Fibroblast of lung (primary cell): Measurements from ENCODE around the gene ERBB4. TPM values are rescaled to one million over a fixed set of nuclear protein-coding genes. Genes with fewer than 3 reads are reported as not detected.
A peak's percentile ranks its signal among the peaks of the same experiment; 100 is the strongest.

Experiments
- DNase-seq, 2 donors: peaks; one replicate each; pipeline versions ENCODE4 v3.0.0 to v3.0.0-alpha.2; 2010; ENCODE audit warnings: low read depth in 2 of 2
- H2AFZ ChIP-seq: 2 replicates; pipeline ENCODE4 v1.5.1; 2012; ENCODE audit warnings: low read length, control low read depth, inconsistent platforms
- H3K27ac ChIP-seq: 2 replicates; pipeline ENCODE4 v1.5.1; 2011; ENCODE audit warnings: low read length, control low read depth; ENCODE audit not compliant: insufficient read depth
- H3K27me3 ChIP-seq: 2 replicates; pipeline ENCODE4 v1.5.1; 2011; ENCODE audit warnings: mild to moderate bottlenecking, low read length; ENCODE audit not compliant: control insufficient read depth, insufficient read depth
- H3K36me3 ChIP-seq: 2 replicates; pipeline ENCODE4 v1.5.1; 2011; ENCODE audit warnings: low read length; ENCODE audit not compliant: control insufficient read depth, insufficient read depth
- H3K4me1 ChIP-seq: 2 replicates; pipeline ENCODE4 v1.5.1; 2011; ENCODE audit warnings: low read length; ENCODE audit not compliant: control insufficient read depth, insufficient read depth; ENCODE audit errors: extremely low read depth
- H3K4me2 ChIP-seq: 2 replicates; pipeline ENCODE4 v1.5.1; 2011; ENCODE audit warnings: low read length, control low read depth; ENCODE audit not compliant: insufficient read depth; ENCODE audit errors: extremely low read depth
- H3K4me3 ChIP-seq, 4 experiments: fragments of 200-600 bp in 1 of 4; sonication (generic) in 1 of 4; replicated peaks in 1 of 4; 2 replicates each; pipeline ENCODE4 v1.5.1; 2011 to 2016; ENCODE audit warnings: low read length in 4 of 4, low read depth in 3 of 4, mild to moderate bottlenecking in 3 of 4, control low read depth in 2 of 4, inconsistent platforms in 1 of 4, mixed read lengths in 1 of 4; ENCODE audit not compliant: insufficient read depth in 1 of 4; ENCODE audit errors: control extremely low read depth in 1 of 4
- H3K79me2 ChIP-seq: 2 replicates; pipeline ENCODE4 v1.5.1; 2012; ENCODE audit warnings: mild to moderate bottlenecking, low read length, inconsistent platforms; ENCODE audit not compliant: control insufficient read depth, insufficient read depth
- H3K9ac ChIP-seq: 2 replicates; pipeline ENCODE4 v1.5.1; 2011; ENCODE audit warnings: mild to moderate bottlenecking, low read length, control low read depth; ENCODE audit not compliant: insufficient read depth
- H3K9me3 ChIP-seq: 2 replicates; pipeline ENCODE4 v1.5.1; 2012; ENCODE audit warnings: low read depth, low read length; ENCODE audit not compliant: control insufficient read depth, insufficient read depth
- H4K20me1 ChIP-seq: 2 replicates; pipeline ENCODE4 v1.5.1; 2011; ENCODE audit warnings: low read length; ENCODE audit not compliant: control insufficient read depth, insufficient read depth; ENCODE audit errors: extremely low read depth
- EZH2 ChIP-seq: IDR thresholded peaks from 2 replicates; pipeline ENCODE4 v1.5.1; 2012; ENCODE audit warnings: low read length, control low read depth, mild to moderate bottlenecking; ENCODE audit errors: missing control alignments
- polyA plus RNA-seq, 2 donors: library from polyadenylated mRNA; depleted of rRNA in 1 of 2; stranded (reverse) in 1 of 2; unstranded in 1 of 2; fragments of >200 nt; gene quantifications; 2 replicates each; pipeline ENCODE4 v1.2.1, GENCODE V29; 2011 to 2012; ENCODE audit warnings: missing spikeins in 1 of 2
- total RNA-seq: library from RNA; depleted of rRNA; stranded (reverse); fragments of >200 nt; gene quantifications from 2 replicates; pipeline ENCODE4 v1.2.1, GENCODE V29; 2014
- TF ChIP-seq, protein P1 (sequence below), 2 donors: IDR thresholded peaks in 1 of 2; conservative IDR thresholded peaks in 1 of 2; 1 replicate in 1 of 2; 2 replicates in 1 of 2; pipeline ENCODE4 v1.5.1; 2011 to 2012; ENCODE audit warnings: low read length in 2 of 2, control low read depth in 1 of 2, inconsistent platforms in 1 of 2, low read depth in 1 of 2, mild to moderate bottlenecking in 1 of 2

The ERBB4 gene
- total and polyA plus RNA-seq, 2 donors (not counting 1 experiment from before 2014, with no cell fraction given), result 0.08 to 0.17 TPM

DNA sequence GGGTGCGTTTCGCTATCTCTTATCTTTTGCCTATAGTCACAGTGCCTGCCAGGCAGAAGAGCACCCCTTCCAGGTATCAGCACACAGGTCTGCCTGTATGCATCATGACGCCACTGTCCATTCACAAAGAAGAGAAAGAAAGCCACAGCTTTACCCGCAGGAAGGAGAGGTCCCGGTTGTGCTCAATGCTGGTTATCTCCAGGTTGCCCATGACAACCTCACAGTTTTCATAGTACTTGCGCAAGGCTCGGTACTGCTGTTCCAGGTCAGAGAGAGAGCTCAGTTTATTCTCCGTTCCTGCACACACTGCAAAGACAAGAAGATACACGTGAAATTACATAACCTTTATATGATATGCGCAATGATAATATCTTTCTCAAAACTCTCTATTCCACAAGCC is 414.0 kb downstream of the ERBB4 start:
- Histone ChIP-seq H3K4me2 (no peak overlapping the region), H4K20me1 (no peaks in the 10 kb centered on the region), H3K27me3 (no peaks in the 10 kb centered on the region), H3K9me3 (no peaks in the 10 kb centered on the region), H3K36me3 (no peaks in the 10 kb centered on the region), H3K4me1 (no peaks in the 10 kb centered on the region), H2AFZ (peak overlapping the region; percentile 38), H3K79me2 (no peaks in the 10 kb centered on the region), H3K9ac (no peak overlapping the region), H3K4me3 (no peak overlapping the region), H3K27ac (no peak overlapping the region)
- TF ChIP-seq, protein P1, sequence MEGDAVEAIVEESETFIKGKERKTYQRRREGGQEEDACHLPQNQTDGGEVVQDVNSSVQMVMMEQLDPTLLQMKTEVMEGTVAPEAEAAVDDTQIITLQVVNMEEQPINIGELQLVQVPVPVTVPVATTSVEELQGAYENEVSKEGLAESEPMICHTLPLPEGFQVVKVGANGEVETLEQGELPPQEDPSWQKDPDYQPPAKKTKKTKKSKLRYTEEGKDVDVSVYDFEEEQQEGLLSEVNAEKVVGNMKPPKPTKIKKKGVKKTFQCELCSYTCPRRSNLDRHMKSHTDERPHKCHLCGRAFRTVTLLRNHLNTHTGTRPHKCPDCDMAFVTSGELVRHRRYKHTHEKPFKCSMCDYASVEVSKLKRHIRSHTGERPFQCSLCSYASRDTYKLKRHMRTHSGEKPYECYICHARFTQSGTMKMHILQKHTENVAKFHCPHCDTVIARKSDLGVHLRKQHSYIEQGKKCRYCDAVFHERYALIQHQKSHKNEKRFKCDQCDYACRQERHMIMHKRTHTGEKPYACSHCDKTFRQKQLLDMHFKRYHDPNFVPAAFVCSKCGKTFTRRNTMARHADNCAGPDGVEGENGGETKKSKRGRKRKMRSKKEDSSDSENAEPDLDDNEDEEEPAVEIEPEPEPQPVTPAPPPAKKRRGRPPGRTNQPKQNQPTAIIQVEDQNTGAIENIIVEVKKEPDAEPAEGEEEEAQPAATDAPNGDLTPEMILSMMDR (conservative IDR thresholded peaks at IDR 0.05 in 1 of 2, IDR thresholded peaks at IDR 0.05 in 1 of 2; ENCODE audit: low read depth in 1 of 2, low read length in 2 of 2), result no peak
- TF ChIP-seq EZH2, result no peak
- DNase-seq, result peak; percentile 14 to 18

DNA sequence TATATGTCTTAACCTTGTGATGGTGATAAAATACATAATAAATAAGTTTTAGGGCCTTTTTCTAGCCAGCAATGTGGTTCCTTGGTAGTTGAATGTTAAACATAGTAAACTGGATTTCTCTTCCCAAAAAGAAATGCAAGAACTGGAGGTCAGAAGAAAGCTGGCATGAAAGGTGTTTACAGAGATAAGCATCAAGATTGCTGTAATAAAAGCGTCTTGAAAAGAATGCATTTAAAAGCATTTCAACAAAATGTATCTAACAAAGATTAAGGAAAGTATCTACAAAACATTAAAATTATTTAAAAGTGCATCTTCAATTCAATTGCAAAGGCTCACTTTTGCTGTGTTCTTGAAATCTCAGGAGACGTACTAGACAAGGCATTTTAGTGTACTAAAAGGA is 419.0 kb downstream of the ERBB4 start:
- H3K27me3 ChIP-seq, result no peaks in the 10 kb centered on the region
- H3K9me3 ChIP-seq, result no peaks in the 10 kb centered on the region

DNA sequence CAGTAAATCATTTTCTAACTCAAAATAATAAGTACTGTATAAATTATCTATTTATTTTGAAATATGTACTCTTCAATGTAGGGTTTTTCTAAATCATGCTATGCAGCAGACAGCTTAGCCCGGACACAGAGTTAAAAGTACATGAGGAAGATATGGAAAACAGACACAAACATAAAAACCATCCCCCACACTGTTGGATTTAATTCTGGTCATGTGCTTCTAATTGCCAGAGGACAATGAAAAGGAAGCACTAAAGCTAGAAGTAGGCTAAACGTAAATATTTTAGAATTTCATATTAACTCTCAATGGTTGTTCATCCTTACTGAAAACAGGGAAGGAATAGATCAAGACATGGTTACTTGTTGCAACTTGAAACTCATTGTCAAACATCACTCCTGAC is 420.7 kb downstream of the ERBB4 start:
- H3K27me3 ChIP-seq, result no peaks in the 10 kb centered on the region
- H3K79me2 ChIP-seq, result no peaks in the 10 kb centered on the region
- H3K4me2 ChIP-seq, result no peak overlapping the region
- no peak for DNase-seq
- no peaks in the 10 kb centered on the region for H3K9me3 ChIP-seq
- no peaks in the 10 kb centered on the region for H4K20me1 ChIP-seq
- no peak overlapping the region for H3K4me3 ChIP-seq
- no peak overlapping the region for H3K9ac ChIP-seq
- H2AFZ ChIP-seq, result no peak overlapping the region
- TF ChIP-seq EZH2, result no peak
- TF ChIP-seq, protein P1 (conservative IDR thresholded peaks at IDR 0.05 in 1 of 2, IDR thresholded peaks at IDR 0.05 in 1 of 2; ENCODE audit: low read depth in 1 of 2, low read length in 2 of 2), result no peak
- no peak overlapping the region for H3K27ac ChIP-seq
- no peaks in the 10 kb centered on the region for H3K36me3 ChIP-seq
- H3K4me1 ChIP-seq, result no peaks in the 10 kb centered on the region

More for the DNA sequence above, 419.0 kb downstream of the ERBB4 start:
- no peak overlapping the region for H3K27ac ChIP-seq
- no peaks in the 10 kb centered on the region for H3K4me1 ChIP-seq
- no peak overlapping the region for H3K9ac ChIP-seq
- H3K4me2 ChIP-seq, result no peak overlapping the region
- no peak overlapping the region for H3K4me3 ChIP-seq
- H2AFZ ChIP-seq, result no peak overlapping the region
- H4K20me1 ChIP-seq, result no peaks in the 10 kb centered on the region
- H3K36me3 ChIP-seq, result no peaks in the 10 kb centered on the region
- no peak for DNase-seq
- no peak for TF ChIP-seq EZH2
- TF ChIP-seq, protein P1 (conservative IDR thresholded peaks at IDR 0.05 in 1 of 2, IDR thresholded peaks at IDR 0.05 in 1 of 2; ENCODE audit: low read depth in 1 of 2, low read length in 2 of 2), result no peak
- H3K79me2 ChIP-seq, result no peaks in the 10 kb centered on the region
